IMR-90 (cell line): ENCODE measurements around the gene CD44. TPM values are rescaled to one million over a fixed set of nuclear protein-coding genes. Genes with fewer than 3 reads are reported as not detected.

Experiments
- ATAC-seq: fragments of 200-7000 bp; cut with Tn5 transposase; 2 replicates; pipeline ENCODE4 v1.9.1; 2020; ENCODE audit warnings: low read depth, mild to moderate bottlenecking, moderate library complexity
- BruUV-seq: library from RNA; stranded (reverse); fragments of 400-500 nt; replicated peaks from 2 replicates; lab custom pipeline; 2021; lab: Mats Ljungman, UMichigan
- CTCF ChIA-PET: fragments of 300-600 bp; formaldehyde crosslinking; extraction: SDS; loops from one replicate; lab custom pipeline; 2021; ENCODE audit warnings: antibody characterized with exemption; lab: Yijun Ruan, JAX
- POLR2A ChIA-PET: fragments of 300-600 bp; sonication (Branson Sonifier 250); formaldehyde crosslinking; loops from one replicate; lab custom pipeline; 2022; ENCODE audit warnings: antibody characterized with exemption; ENCODE audit not compliant: unreplicated experiment; lab: Charles Lee
- DNase-seq: peaks from one replicate; pipeline ENCODE4 v3.0.0; 2013
- H2AFZ ChIP-seq: replicated peaks from 2 replicates; pipeline ENCODE3; 2013; ENCODE audit warnings: low read length, mild to moderate bottlenecking; ENCODE audit not compliant: poor library complexity
- H2AK5ac ChIP-seq: 2 replicates; pipeline ENCODE4 v1.6.1; 2013; ENCODE audit warnings: low read depth, low read length, inconsistent platforms
- H2AK9ac ChIP-seq: replicated peaks from 2 replicates; pipeline ENCODE3; 2013; ENCODE audit warnings: mild to moderate bottlenecking, low read depth, low read length, moderate library complexity; ENCODE audit not compliant: poor library complexity
- H2BK120ac ChIP-seq: 2 replicates; pipeline ENCODE4 v1.6.1; 2013; ENCODE audit warnings: low read depth, low read length, inconsistent platforms
- H2BK15ac ChIP-seq: 3 replicates; pipeline ENCODE4 v1.6.1; 2013; ENCODE audit warnings: low read depth, low read length, inconsistent platforms
- H2BK20ac ChIP-seq: 2 replicates; pipeline ENCODE4 v1.6.1; 2013; ENCODE audit warnings: low read depth, mild to moderate bottlenecking, inconsistent platforms, low read length, moderate library complexity
- H2BK5ac ChIP-seq: 2 replicates; pipeline ENCODE4 v1.6.1; 2013; ENCODE audit warnings: mild to moderate bottlenecking, low read depth, low read length, inconsistent platforms; ENCODE audit not compliant: poor library complexity, severe bottlenecking
- H3K14ac ChIP-seq: replicated peaks from 2 replicates; pipeline ENCODE4 v1.6.1; 2013; ENCODE audit warnings: low read depth, low read length, inconsistent platforms
- H3K18ac ChIP-seq: 2 replicates; pipeline ENCODE4 v1.6.1; 2013; ENCODE audit warnings: low read depth, low read length, control low read depth
- H3K23ac ChIP-seq: 2 replicates; pipeline ENCODE4 v1.6.1; 2013; ENCODE audit warnings: low read depth, low read length, inconsistent platforms
- H3K27ac ChIP-seq: 2 replicates; pipeline ENCODE4 v1.5.1; 2013; ENCODE audit warnings: mild to moderate bottlenecking, control low read depth, low read length; ENCODE audit not compliant: insufficient read depth
- H3K27me3 ChIP-seq: 2 replicates; pipeline ENCODE4 v1.6.1; 2013; ENCODE audit warnings: low read length; ENCODE audit not compliant: control insufficient read depth, insufficient read depth
- H3K36me3 ChIP-seq: 2 replicates; pipeline ENCODE4 v1.6.1; 2013; ENCODE audit warnings: low read length, mixed read lengths; ENCODE audit not compliant: control insufficient read depth, insufficient read depth
- H3K4ac ChIP-seq: 2 replicates; pipeline ENCODE4 v1.6.1; 2013; ENCODE audit warnings: low read depth, low read length, inconsistent platforms
- H3K4me1 ChIP-seq: 2 replicates; pipeline ENCODE4 v1.6.1; 2013; ENCODE audit warnings: low read length, mixed read lengths; ENCODE audit not compliant: control insufficient read depth, insufficient read depth
- H3K4me2 ChIP-seq: 2 replicates; pipeline ENCODE4 v1.6.1; 2013; ENCODE audit warnings: low read depth, mild to moderate bottlenecking, control low read depth, low read length, moderate library complexity
- H3K4me3 ChIP-seq: 2 replicates; pipeline ENCODE4 v1.5.1; 2013; ENCODE audit warnings: low read depth, mild to moderate bottlenecking, control low read depth, low read length, moderate library complexity; ENCODE audit not compliant: insufficient read depth
- H3K56ac ChIP-seq: 2 replicates; pipeline ENCODE4 v1.6.1; 2013; ENCODE audit warnings: low read length, inconsistent platforms; ENCODE audit not compliant: insufficient read depth; ENCODE audit errors: extremely low read depth
- H3K79me1 ChIP-seq, 2 experiments: 2 replicates each; pipeline ENCODE4 v1.6.1; 2013; ENCODE audit warnings: low read length in 2 of 2, inconsistent platforms in 1 of 2, low read depth in 1 of 2
- H3K9ac ChIP-seq: 2 replicates; pipeline ENCODE4 v1.6.1; 2013; ENCODE audit warnings: low read depth, low read length, control low read depth
- H3K9me1 ChIP-seq: 2 replicates; pipeline ENCODE4 v1.6.1; 2013; ENCODE audit warnings: low read length, inconsistent platforms; ENCODE audit not compliant: insufficient read depth
- H3K9me3 ChIP-seq: 2 replicates; pipeline ENCODE4 v1.6.1; 2013; ENCODE audit warnings: low read length; ENCODE audit not compliant: control insufficient read depth, insufficient read depth
- H4K20me1 ChIP-seq: 2 replicates; pipeline ENCODE4 v1.6.1; 2013; ENCODE audit warnings: low read length, inconsistent platforms; ENCODE audit not compliant: insufficient read depth
- H4K5ac ChIP-seq: 2 replicates; pipeline ENCODE4 v1.6.1; 2013; ENCODE audit warnings: mild to moderate bottlenecking, low read depth, low read length, control low read depth
- H4K8ac ChIP-seq, 2 experiments: 2 replicates each; pipeline ENCODE4 v1.6.1; 2013; ENCODE audit warnings: low read depth in 2 of 2, low read length in 2 of 2, control low read depth in 1 of 2, inconsistent platforms in 1 of 2
- H4K91ac ChIP-seq: 2 replicates; pipeline ENCODE4 v1.6.1; 2013; ENCODE audit warnings: low read depth, low read length, inconsistent platforms; ENCODE audit not compliant: insufficient read depth
- BHLHE40 ChIP-seq: fragments of 150-350 bp; IDR thresholded peaks from 2 replicates; pipeline ENCODE4 v1.6.1; 2016; ENCODE audit warnings: mild to moderate bottlenecking, low read depth, low read length
- CEBPB ChIP-seq: IDR thresholded peaks from 2 replicates; pipeline ENCODE4 v1.6.1; 2012; ENCODE audit warnings: low read depth, low read length, improper control_type of control experiment
- CHD1 ChIP-seq: IDR thresholded peaks from 2 replicates; pipeline ENCODE4 v1.6.1; 2012; ENCODE audit warnings: low read depth, low read length, improper control_type of control experiment
- ELK1 ChIP-seq: fragments of 150-350 bp; IDR thresholded peaks from 2 replicates; pipeline ENCODE4 v1.6.1; 2016; ENCODE audit warnings: low read depth, mild to moderate bottlenecking, low read length, moderate library complexity, borderline replicate concordance
- FOS ChIP-seq: fragments of 150-350 bp; IDR thresholded peaks from 2 replicates; pipeline ENCODE4 v1.6.1; 2016; ENCODE audit warnings: low read depth, low read length
- MAFK ChIP-seq: IDR thresholded peaks from 2 replicates; pipeline ENCODE4 v1.6.1; 2012; ENCODE audit warnings: low read depth, low read length, improper control_type of control experiment
- RCOR1 ChIP-seq: IDR thresholded peaks from 2 replicates; pipeline ENCODE4 v1.6.1; 2012; ENCODE audit warnings: mild to moderate bottlenecking, low read length, improper control_type of control experiment; ENCODE audit not compliant: insufficient replicate concordance
- USF2 ChIP-seq: fragments of 150-350 bp; IDR thresholded peaks from 2 replicates; pipeline ENCODE4 v1.6.1; 2017; ENCODE audit warnings: mild to moderate bottlenecking, antibody characterized with exemption, low read length, low read depth
- WGBS, 2 experiments: methylation state at CpG; one replicate each; pipeline versions ENCODE4 v1.1.5 to v1.1.7; 2013; ENCODE audit warnings: missing lambda C conversion rate in 2 of 2; ENCODE audit not compliant: insufficient read length in 1 of 2; ENCODE audit errors: extremely low coverage in 2 of 2; 5-methylcytosine and 5-hydroxymethylcytosine counted together
- dilution Hi-C: fragments of 300-500 bp; cut with HindIII; formaldehyde crosslinking; loops from one replicate; pipeline ENCODE4 v1.14.3; 2018; ENCODE audit warnings: low sequenced_read_pairs; ENCODE audit not compliant: unreplicated experiment
- in situ Hi-C: fragments of 300-500 bp; cut with MboI; formaldehyde crosslinking; loops from 3 replicates; pipeline ENCODE4 v1.14.3; 2019; ENCODE audit warnings: low sequenced_read_pairs, inconsistent platforms, mixed read lengths
- intact Hi-C: fragments of 100-400 bp; cut with micrococcal nuclease; formaldehyde crosslinking; loops from 2 replicates; pipeline ENCODE4 v1.10.0; 2022
- polyA plus RNA-seq, 3 experiments: library from polyadenylated mRNA; depleted of rRNA; stranded (reverse); fragments of >200 nt; gene quantifications; 2 replicates each; pipeline ENCODE4 v1.2.3, GENCODE V29; 2012; ENCODE audit warnings: low replicate concordance in 1 of 3
- total RNA-seq: library from RNA; depleted of rRNA; stranded (reverse); fragments of >200 nt; gene quantifications from 2 replicates; pipeline ENCODE4 v1.2.3, GENCODE V29; 2012

Gene CD44
- total and polyA plus RNA-seq, 2 of the 4 experiments (the other 2 are of a cell fraction), result 357 to 947 TPM

- Histone ChIP-seq H3K9me3 (no peaks in the 10 kb centered on the region), H2AK5ac (peak overlapping the region; percentile 31; the same call in 1 of the 2 replicates), H3K9ac (no peak overlapping the region), H3K14ac (no peak overlapping the region), H3K4me3 (no peak overlapping the region), H3K36me3 (no peaks in the 10 kb centered on the region), H2BK20ac (0 out of 2 replicates have a peak overlapping the region, but pooled peaks have one; percentile 29), H2AK9ac (no peak overlapping the region), H4K5ac (no peak overlapping the region), H4K91ac (no peak overlapping the region), H3K9me1 (peaks cover 11% of the 10 kb centered on the region), H3K4me1 (peaks cover 13% of the 10 kb centered on the region), H2BK5ac (no peak overlapping the region), H2BK15ac (peak overlapping the region; percentile 61; the same call in 1 of the 3 replicates), H3K23ac (no peak overlapping the region), H2AFZ (no peak overlapping the region), H3K4me2 (no peak overlapping the region), H2BK120ac (no peak overlapping the region), H4K8ac (no peak overlapping the region), H3K27me3 (peaks cover 9% of the 10 kb centered on the region), H3K18ac (no peak overlapping the region), H3K4ac (no peak overlapping the region), H3K27ac (no peak overlapping the region), H3K79me1 (peaks cover 0 to 8% of the 10 kb centered on the region in 2 experiments; a peak in 1 of 4 replicates), H4K20me1 (peaks cover 4% of the 10 kb centered on the region; the same call in 1 of the 2 replicates), H3K56ac (no peak overlapping the region)
- DNase-seq, result no peak
- intact Hi-C loops, result no loop called here
- ChIA-PET POLR2A (no interaction called here), CTCF (no interaction called here)
- no TSS peak for BruUV-seq
- ATAC-seq, result no peak
- TF ChIP-seq FOS, result no peak
- no peak for TF ChIP-seq CHD1
- TF ChIP-seq ELK1, result no peak
- TF ChIP-seq BHLHE40, result no peak
- no peak for TF ChIP-seq CEBPB
- TF ChIP-seq USF2, result no peak
- TF ChIP-seq RCOR1, result peak; percentile 42
- TF ChIP-seq MAFK, result no peak
- WGBS, 2 experiments, result 100% methylated on average over 3 of the region's 5 CpGs; no CpG with 5 or more reads in 1 of the 2 experiments
- dilution Hi-C loops, result no loop called here
- in situ Hi-C loops, result no loop called here
Observed at GRCh38 chr11:35116245-35116644, 22.7 kb upstream of the CD44 start.
